ENCODE results near the gene BTBD2. TPM values are rescaled to one million over a fixed set of nuclear protein-coding genes. Genes with fewer than 3 reads are reported as not detected.

BTBD2 gene
- polyA plus RNA-seq, 1 donor from 2014 or later, result 8.2 TPM

GRCh38 chr19:2018752-2019151 is 3.2 kb upstream of the BTBD2 start:
- Mint-ChIP-seq H3K9me3 (no peaks in the 10 kb centered on the region), H3K4me3 (no peak overlapping the region), H3K27me3 (no peaks in the 10 kb centered on the region), H3K36me3 (no peaks in the 10 kb centered on the region), H3K27ac (no peak overlapping the region), H3K4me1 (peaks cover 5% of the 10 kb centered on the region in 3 donors)

- peak overlapping the region in 2 of 3 donors; percentile 81 to 90 for H3K27ac Mint-ChIP-seq
- peak overlapping the region; percentile 51 to 82 (median 72) for H3K4me3 Mint-ChIP-seq
- H3K27me3 Mint-ChIP-seq, result no peaks in the 10 kb centered on the region
- H3K36me3 Mint-ChIP-seq, result peaks cover 3% of the 10 kb centered on the region
- peaks cover 5 to 13% (median 5%) of the 10 kb centered on the region in 3 donors for H3K4me1 Mint-ChIP-seq
- no peaks in the 10 kb centered on the region for H3K9me3 Mint-ChIP-seq
Measured at GRCh38 chr19:2016041-2016807, 710 bp upstream of the BTBD2 start.

GRCh38 chr19:2014731-2015607 is 545 bp downstream of the BTBD2 start:
- H3K4me3 Mint-ChIP-seq, result peak overlapping the region in 3 of 4 donors; percentile 72 to 89 (median 75)
- H3K9me3 Mint-ChIP-seq, result no peaks in the 10 kb centered on the region
- H3K36me3 Mint-ChIP-seq, result peaks cover 3% of the 10 kb centered on the region
- no peaks in the 10 kb centered on the region for H3K27me3 Mint-ChIP-seq
- no peak overlapping the region for H3K27ac Mint-ChIP-seq
- peaks cover 5 to 13% (median 5%) of the 10 kb centered on the region in 3 donors for H3K4me1 Mint-ChIP-seq

- H3K4me3 Mint-ChIP-seq, result peak overlapping the region in 1 of 4 donors; percentile 80
- no peaks in the 10 kb centered on the region for H3K9me3 Mint-ChIP-seq
- peaks cover 3% of the 10 kb centered on the region for H3K36me3 Mint-ChIP-seq
- H3K27me3 Mint-ChIP-seq, result no peaks in the 10 kb centered on the region
- peaks cover 0 to 11% (median 3%) of the 10 kb centered on the region in 3 donors for H3K4me1 Mint-ChIP-seq
- H3K27ac Mint-ChIP-seq, result peak overlapping the region in 1 of 3 donors; percentile 59
Measured at GRCh38 chr19:2014131-2014571, 1.4 kb downstream of the BTBD2 start.

- peaks cover 0 to 11% (median 3%) of the 10 kb centered on the region in 3 donors for H3K4me1 Mint-ChIP-seq
- H3K27me3 Mint-ChIP-seq, result no peaks in the 10 kb centered on the region
- H3K9me3 Mint-ChIP-seq, result no peaks in the 10 kb centered on the region
- peak overlapping the region in 1 of 3 donors; percentile 59 for H3K27ac Mint-ChIP-seq
- H3K4me3 Mint-ChIP-seq, result peak overlapping the region in 2 of 4 donors; percentile 54 to 85
- H3K36me3 Mint-ChIP-seq, result peaks cover 3% of the 10 kb centered on the region
Measured at GRCh38 chr19:2013683-2013961, 1.9 kb downstream of the BTBD2 start.

GRCh38 chr19:2012941-2013682 is 2.4 kb downstream of the BTBD2 start:
- H3K36me3 Mint-ChIP-seq, result peaks cover 3% of the 10 kb centered on the region
- H3K27ac Mint-ChIP-seq, result peak overlapping the region in 1 of 3 donors; percentile 59
- H3K4me3 Mint-ChIP-seq, result peak overlapping the region in 2 of 4 donors; percentile 45 to 85
- peaks cover 0 to 11% (median 3%) of the 10 kb centered on the region in 3 donors for H3K4me1 Mint-ChIP-seq
- no peaks in the 10 kb centered on the region for H3K27me3 Mint-ChIP-seq
- no peaks in the 10 kb centered on the region for H3K9me3 Mint-ChIP-seq

- Mint-ChIP-seq H3K9me3 (no peaks in the 10 kb centered on the region), H3K36me3 (peaks cover 3% of the 10 kb centered on the region), H3K27ac (no peak overlapping the region), H3K4me3 (peak overlapping the region in 2 of 4 donors; percentile 21 to 77), H3K4me1 (peaks cover 0 to 12% (median 10%) of the 10 kb centered on the region in 3 donors), H3K27me3 (no peaks in the 10 kb centered on the region)
Measured at GRCh38 chr19:2011169-2011568, 4.3 kb downstream of the BTBD2 start.

- Mint-ChIP-seq H3K27me3 (no peaks in the 10 kb centered on the region), H3K27ac (peak overlapping the region in 1 of 3 donors; percentile 68), H3K4me1 (peaks cover 0 to 15% (median 11%) of the 10 kb centered on the region in 3 donors), H3K4me3 (peak overlapping the region in 1 of 4 donors; percentile 22), H3K36me3 (peaks cover 4% of the 10 kb centered on the region), H3K9me3 (no peaks in the 10 kb centered on the region)
Measured at GRCh38 chr19:2010135-2010668, 5.3 kb downstream of the BTBD2 start.

- peaks cover 0 to 19% (median 7%) of the 10 kb centered on the region in 3 donors for H3K4me1 Mint-ChIP-seq
- no peaks in the 10 kb centered on the region for H3K27me3 Mint-ChIP-seq
- H3K4me3 Mint-ChIP-seq, result peak overlapping the region in 1 of 4 donors; percentile 22
- H3K36me3 Mint-ChIP-seq, result peaks cover 1% of the 10 kb centered on the region
- no peaks in the 10 kb centered on the region for H3K9me3 Mint-ChIP-seq
- H3K27ac Mint-ChIP-seq, result no peak overlapping the region
Measured at GRCh38 chr19:2003874-2004273, 11.6 kb downstream of the BTBD2 start.

GRCh38 chr19:1999856-2000515 is 15.5 kb downstream of the BTBD2 start:
- peaks cover 4 to 9% (median 5%) of the 10 kb centered on the region in 3 donors for H3K4me1 Mint-ChIP-seq
- no peaks in the 10 kb centered on the region for H3K9me3 Mint-ChIP-seq
- peak overlapping the region in 2 of 3 donors; percentile 14 to 31 for H3K27ac Mint-ChIP-seq
- H3K4me3 Mint-ChIP-seq, result no peak overlapping the region
- H3K36me3 Mint-ChIP-seq, result no peaks in the 10 kb centered on the region
- H3K27me3 Mint-ChIP-seq, result no peaks in the 10 kb centered on the region

- Mint-ChIP-seq H3K36me3 (no peaks in the 10 kb centered on the region), H3K4me1 (peaks cover 4 to 10% (median 5%) of the 10 kb centered on the region in 3 donors), H3K4me3 (peak overlapping the region in 1 of 4 donors; percentile 47), H3K9me3 (no peaks in the 10 kb centered on the region), H3K27ac (no peak overlapping the region), H3K27me3 (no peaks in the 10 kb centered on the region)
Measured at GRCh38 chr19:1998712-1999708, 16.5 kb downstream of the BTBD2 start.

- Mint-ChIP-seq H3K4me3 (no peak overlapping the region), H3K27ac (peak overlapping the region in 2 of 3 donors; percentile 3 to 83), H3K9me3 (no peaks in the 10 kb centered on the region), H3K4me1 (peaks cover 0 to 10% (median 5%) of the 10 kb centered on the region in 3 donors), H3K36me3 (no peaks in the 10 kb centered on the region), H3K27me3 (no peaks in the 10 kb centered on the region)
Measured at GRCh38 chr19:1997353-1998233, 17.9 kb downstream of the BTBD2 start.

Data from IgD-negative memory B cell (primary cell).